Measurements from ENCODE around the gene IKZF3.

Gene IKZF3

GRCh38 chr17:39754161-39754957 lies 109.8 kb downstream of the IKZF3 start (continued):
- peak; percentile 35; the same call in 1 of the 2 replicates for TF ChIP-seq KLF9 (tag by site-specific recombination; IDR thresholded peaks at IDR 0.05; ENCODE audit: low read depth)
- TF ChIP-seq ZNF596 (tag by site-specific recombination; IDR thresholded peaks at IDR 0.05) = peak; percentile 19; the same call in 1 of the 2 replicates
- peak; percentile 95 for TF ChIP-seq ZIC2 (tag by site-specific recombination; IDR thresholded peaks at IDR 0.05)
- no peak for TF ChIP-seq BCL11B (tag by site-specific recombination; IDR thresholded peaks at IDR 0.05; ENCODE audit: low read depth)
- TF ChIP-seq ZBTB10 (tag by site-specific recombination; IDR thresholded peaks at IDR 0.05) = peak; percentile 89
- TF ChIP-seq ZNF140 (tag by site-specific recombination; IDR thresholded peaks at IDR 0.05) = no peak
- no peak for TF ChIP-seq ZNF16 (tag by site-specific recombination; IDR thresholded peaks at IDR 0.05; ENCODE audit: low read depth)
- no peak for TF ChIP-seq AEBP2 (tag by site-specific recombination; IDR thresholded peaks at IDR 0.05; ENCODE audit: borderline replicate concordance)
- peak; percentile 39; the same call in 1 of the 2 replicates for TF ChIP-seq ZSCAN5A (tag by site-specific recombination; IDR thresholded peaks at IDR 0.05)
- no peak for TF ChIP-seq ZNF23 (tag by site-specific recombination; IDR thresholded peaks at IDR 0.05; ENCODE audit: borderline replicate concordance)
- TF ChIP-seq BCL6B (tag by site-specific recombination; IDR thresholded peaks at IDR 0.05) = no peak
- TF ChIP-seq GLIS2 (tag by site-specific recombination; IDR thresholded peaks at IDR 0.05) = peak; percentile 98
- no peak for TF ChIP-seq GLI2 (tag by site-specific recombination; IDR thresholded peaks at IDR 0.05; ENCODE audit: borderline replicate concordance, low read depth)
- peak; percentile 91 for TF ChIP-seq ZNF561 (tag by site-specific recombination; IDR thresholded peaks at IDR 0.05; ENCODE audit: borderline replicate concordance)
- TF ChIP-seq KLF10 (tag by site-specific recombination; IDR thresholded peaks at IDR 0.05) = peak; percentile 52
- TF ChIP-seq ZNF518A (tag by site-specific recombination; conservative IDR thresholded peaks at IDR 0.05; ENCODE audit: low read depth) = no peak
- TF ChIP-seq IKZF3 (tag by site-specific recombination; IDR thresholded peaks at IDR 0.05) = peak; percentile 67
- peak; percentile 52; the same call in 1 of the 2 replicates for TF ChIP-seq ZBTB11 (tag by site-specific recombination; conservative IDR thresholded peaks at IDR 0.05; ENCODE audit: low read depth)
- peak; percentile 73 for TF ChIP-seq ZNF398 (tag by site-specific recombination; IDR thresholded peaks at IDR 0.05)
- TF ChIP-seq KLF7 (tag by site-specific recombination; IDR thresholded peaks at IDR 0.05; ENCODE audit: borderline replicate concordance) = no peak
